BJ (cell line): ENCODE data around the gene VWA2. TPM values are rescaled to one million over a fixed set of nuclear protein-coding genes. Genes with fewer than 3 reads are reported as not detected.

Experiments used
- CTCF ChIA-PET: fragments of 350-600 bp; formaldehyde crosslinking; extraction: SDS; loops from one replicate; lab custom pipeline; 2021; ENCODE audit warnings: antibody characterized with exemption, inconsistent platforms; lab: Yijun Ruan, JAX
- POLR2A ChIA-PET: fragments of 300-600 bp; sonication (Branson Sonifier 250); formaldehyde crosslinking; extraction: SDS; loops from one replicate; lab custom pipeline; 2021; ENCODE audit warnings: antibody characterized with exemption; lab: Charles Lee
- DNase-seq: peaks from one replicate; pipeline ENCODE4 v3.0.0-alpha.2; 2011; ENCODE audit warnings: low read depth
- H3K27me3 ChIP-seq: 2 replicates; pipeline ENCODE4 v1.6.0; 2011; ENCODE audit warnings: low read length; ENCODE audit not compliant: control insufficient read depth, insufficient read depth
- H3K36me3 ChIP-seq: 2 replicates; pipeline ENCODE4 v1.5.1; 2011; ENCODE audit warnings: low read length; ENCODE audit not compliant: control insufficient read depth, insufficient read depth
- H3K4me3 ChIP-seq: 2 replicates; pipeline ENCODE4 v1.5.1; 2011; ENCODE audit warnings: low read depth, mild to moderate bottlenecking, control low read depth, low read length
- polyA plus RNA-seq: library from polyadenylated mRNA; depleted of rRNA; stranded (reverse); fragments of >200 nt; gene quantifications from 2 replicates; pipeline ENCODE4 v1.2.3, GENCODE V29; 2011
- TF ChIP-seq, protein P1 (sequence below): IDR thresholded peaks from 2 replicates; pipeline ENCODE4 v1.5.1; 2011; ENCODE audit warnings: low read depth, mild to moderate bottlenecking, control low read depth, inconsistent platforms, low read length, moderate library complexity; ENCODE audit not compliant: insufficient read depth

The VWA2 gene
- polyA plus RNA-seq, 1 experiment: 0.07 TPM

- CTCF ChIA-PET: no interaction called here
- Histone ChIP-seq H3K36me3 (no peaks in the 10 kb centered on the region), H3K27me3 (peaks cover 6% of the 10 kb centered on the region), H3K4me3 (no peak overlapping the region)
- TF ChIP-seq, protein P1, sequence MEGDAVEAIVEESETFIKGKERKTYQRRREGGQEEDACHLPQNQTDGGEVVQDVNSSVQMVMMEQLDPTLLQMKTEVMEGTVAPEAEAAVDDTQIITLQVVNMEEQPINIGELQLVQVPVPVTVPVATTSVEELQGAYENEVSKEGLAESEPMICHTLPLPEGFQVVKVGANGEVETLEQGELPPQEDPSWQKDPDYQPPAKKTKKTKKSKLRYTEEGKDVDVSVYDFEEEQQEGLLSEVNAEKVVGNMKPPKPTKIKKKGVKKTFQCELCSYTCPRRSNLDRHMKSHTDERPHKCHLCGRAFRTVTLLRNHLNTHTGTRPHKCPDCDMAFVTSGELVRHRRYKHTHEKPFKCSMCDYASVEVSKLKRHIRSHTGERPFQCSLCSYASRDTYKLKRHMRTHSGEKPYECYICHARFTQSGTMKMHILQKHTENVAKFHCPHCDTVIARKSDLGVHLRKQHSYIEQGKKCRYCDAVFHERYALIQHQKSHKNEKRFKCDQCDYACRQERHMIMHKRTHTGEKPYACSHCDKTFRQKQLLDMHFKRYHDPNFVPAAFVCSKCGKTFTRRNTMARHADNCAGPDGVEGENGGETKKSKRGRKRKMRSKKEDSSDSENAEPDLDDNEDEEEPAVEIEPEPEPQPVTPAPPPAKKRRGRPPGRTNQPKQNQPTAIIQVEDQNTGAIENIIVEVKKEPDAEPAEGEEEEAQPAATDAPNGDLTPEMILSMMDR: no peak
- POLR2A ChIA-PET: no interaction called here
- no peak for DNase-seq
Observed at GRCh38 chr10:114220281-114220680, 18.8 kb upstream of the VWA2 start.

- no peak overlapping the region for H3K4me3 ChIP-seq
- no peaks in the 10 kb centered on the region for H3K36me3 ChIP-seq
- ChIA-PET CTCF (interaction anchor here (1.4 kb wide), 1 partner anchor 14 kb away, joined by 4 read pairs; no protein-coding TSS in a partner anchor), POLR2A (no interaction called here)
- TF ChIP-seq, protein P1: no peak
- H3K27me3 ChIP-seq: peaks cover 7% of the 10 kb centered on the region
- no peak for DNase-seq
Observed at GRCh38 chr10:114221235-114221634, 17.8 kb upstream of the VWA2 start.

GRCh38 chr10:114223066-114223465 lies 16.0 kb upstream of the VWA2 start:
- TF ChIP-seq, protein P1: no peak
- DNase-seq: no peak
- Histone ChIP-seq H3K27me3 (peaks cover 6% of the 10 kb centered on the region), H3K4me3 (no peak overlapping the region), H3K36me3 (no peaks in the 10 kb centered on the region)
- CTCF ChIA-PET: no interaction called here
- POLR2A ChIA-PET: no interaction called here

GRCh38 chr10:114228156-114228555 lies 10.9 kb upstream of the VWA2 start:
- Histone ChIP-seq H3K27me3 (peaks cover 6% of the 10 kb centered on the region), H3K36me3 (no peaks in the 10 kb centered on the region), H3K4me3 (no peak overlapping the region)
- ChIA-PET CTCF (interaction anchor here (0.6 kb wide), 1 partner anchor 549 kb away, joined by 3 read pairs; no protein-coding TSS in a partner anchor), POLR2A (no interaction called here)
- DNase-seq: no peak
- TF ChIP-seq, protein P1: no peak

- H3K27me3 ChIP-seq: peaks cover 3% of the 10 kb centered on the region; the same call in 1 of the 2 replicates
- POLR2A ChIA-PET: no interaction called here
- no peak overlapping the region for H3K4me3 ChIP-seq
- no peak for DNase-seq
- CTCF ChIA-PET: no interaction called here
- TF ChIP-seq, protein P1: no peak
- no peaks in the 10 kb centered on the region for H3K36me3 ChIP-seq
Observed at GRCh38 chr10:114232561-114233176, 6.4 kb upstream of the VWA2 start.
